Stomach smooth muscle (tissue), 2 donors: ENCODE results near the gene CDC14A.
A peak's percentile ranks its signal among the peaks of the same experiment; 100 is the strongest.

Source experiments
- H3K27ac ChIP-seq: one replicate; pipeline ENCODE4 v1.7.0; 2013; ENCODE audit warnings: mild to moderate bottlenecking, low read length, inconsistent platforms
- H3K27me3 ChIP-seq, 2 donors: one replicate each; pipeline ENCODE4 v1.7.0; 2013; ENCODE audit warnings: low read length in 2 of 2; ENCODE audit not compliant: insufficient read depth in 2 of 2, control insufficient read depth in 1 of 2
- H3K36me3 ChIP-seq, 2 donors: one replicate each; pipeline ENCODE4 v1.7.0; 2013; ENCODE audit warnings: low read length in 2 of 2; ENCODE audit not compliant: control insufficient read depth in 2 of 2, insufficient read depth in 2 of 2
- H3K4me1 ChIP-seq: one replicate; pipeline ENCODE4 v1.7.0; 2013; ENCODE audit warnings: low read length; ENCODE audit not compliant: control insufficient read depth, insufficient read depth
- H3K4me3 ChIP-seq, 2 donors: one replicate each; pipeline ENCODE4 v1.7.0; 2013; ENCODE audit warnings: low read length in 2 of 2
- H3K9ac ChIP-seq, 2 donors: one replicate each; pipeline ENCODE4 v1.7.0; 2013; ENCODE audit warnings: low read length in 2 of 2, mild to moderate bottlenecking in 1 of 2
- H3K9me3 ChIP-seq, 2 donors: one replicate each; pipeline ENCODE4 v1.7.0; 2013; ENCODE audit warnings: low read length in 2 of 2; ENCODE audit not compliant: control insufficient read depth in 2 of 2
- donor health status: healthy.
- donor health status: Pancreatic carcinoma.

CDC14A gene

DNA sequence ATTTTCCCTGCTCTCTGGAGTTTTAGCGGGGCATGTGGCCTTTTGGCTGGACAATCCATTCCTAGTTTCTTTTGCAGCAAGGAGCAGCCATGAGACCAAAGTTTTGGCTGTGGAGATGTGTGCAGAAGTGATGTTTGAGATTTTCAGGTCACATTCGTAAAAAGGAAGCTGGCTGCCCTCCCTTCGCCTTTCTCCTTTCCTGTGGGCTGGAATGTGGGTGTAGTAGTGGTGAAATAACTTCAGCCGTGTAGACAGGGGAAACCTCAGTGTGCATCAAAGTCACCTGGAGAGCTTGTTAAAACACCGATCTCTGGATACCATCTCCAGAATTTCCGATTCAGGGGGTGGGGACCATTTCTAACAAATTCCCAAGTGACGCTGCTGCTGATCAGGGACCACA is 180.3 kb downstream of the CDC14A start:
- no peaks in the 10 kb centered on the region for H3K9me3 ChIP-seq
- H3K27me3 ChIP-seq = peaks cover 0 to 4% of the 10 kb centered on the region in 2 donors
- no peak overlapping the region for H3K27ac ChIP-seq
- no peaks in the 10 kb centered on the region for H3K36me3 ChIP-seq
- peaks cover 8% of the 10 kb centered on the region for H3K4me1 ChIP-seq
- H3K4me3 ChIP-seq = no peak overlapping the region
- no peak overlapping the region for H3K9ac ChIP-seq

GRCh38 chr1:100535264-100535663 is 183.0 kb downstream of the CDC14A start:
- Histone ChIP-seq H3K36me3 (no peaks in the 10 kb centered on the region), H3K9ac (no peak overlapping the region), H3K4me3 (no peak overlapping the region), H3K27ac (no peak overlapping the region), H3K4me1 (peaks cover 13% of the 10 kb centered on the region), H3K9me3 (no peaks in the 10 kb centered on the region), H3K27me3 (peaks cover 13 to 19% of the 10 kb centered on the region in 2 donors)

GRCh38 chr1:100536031-100536430 is 183.7 kb downstream of the CDC14A start:
- Histone ChIP-seq H3K9me3 (no peaks in the 10 kb centered on the region), H3K27ac (no peak overlapping the region), H3K4me1 (peaks cover 13% of the 10 kb centered on the region), H3K4me3 (no peak overlapping the region), H3K27me3 (peaks cover 13 to 24% of the 10 kb centered on the region in 2 donors), H3K36me3 (no peaks in the 10 kb centered on the region), H3K9ac (no peak overlapping the region)

GRCh38 chr1:100538913-100539835 is 186.9 kb downstream of the CDC14A start:
- Histone ChIP-seq H3K4me1 (peaks cover 13% of the 10 kb centered on the region), H3K27me3 (peaks cover 13 to 31% of the 10 kb centered on the region in 2 donors), H3K36me3 (no peaks in the 10 kb centered on the region), H3K9me3 (no peaks in the 10 kb centered on the region), H3K4me3 (peak overlapping the region; percentile 73 to 74), H3K9ac (no peak overlapping the region), H3K27ac (no peak overlapping the region)

GRCh38 chr1:100539836-100540536 is 187.7 kb downstream of the CDC14A start:
- Histone ChIP-seq H3K9ac (no peak overlapping the region), H3K36me3 (no peaks in the 10 kb centered on the region), H3K4me3 (peak overlapping the region; percentile 26 to 74), H3K27ac (no peak overlapping the region), H3K9me3 (no peaks in the 10 kb centered on the region), H3K27me3 (peaks cover 13 to 31% of the 10 kb centered on the region in 2 donors), H3K4me1 (peaks cover 13% of the 10 kb centered on the region)

DNA sequence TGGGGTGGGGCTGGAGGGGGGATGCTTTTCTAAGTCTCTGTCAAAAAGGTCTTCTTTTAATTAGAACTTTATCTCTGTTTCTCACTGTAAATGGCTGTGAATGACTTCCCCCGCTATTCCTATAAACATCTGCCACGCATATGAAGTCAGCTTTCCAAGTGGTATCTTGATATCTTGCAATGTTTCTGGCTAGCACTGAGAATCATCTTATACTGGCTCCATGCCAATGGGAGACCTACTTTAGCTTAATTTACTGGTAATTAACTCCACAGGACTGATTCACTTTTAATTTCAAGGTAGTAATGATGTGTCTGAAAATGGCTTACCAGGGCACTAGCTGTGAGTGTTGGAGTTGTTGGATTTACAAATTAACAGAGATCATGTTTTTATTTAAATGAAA is 190.0 kb downstream of the CDC14A start:
- Histone ChIP-seq H3K27me3 (peaks cover 11 to 31% of the 10 kb centered on the region in 2 donors), H3K4me1 (peaks cover 13% of the 10 kb centered on the region), H3K27ac (no peak overlapping the region), H3K9me3 (no peaks in the 10 kb centered on the region), H3K36me3 (no peaks in the 10 kb centered on the region), H3K4me3 (no peak overlapping the region), H3K9ac (no peak overlapping the region)

GRCh38 chr1:100543640-100544039 is 191.3 kb downstream of the CDC14A start:
- no peak overlapping the region for H3K4me3 ChIP-seq
- H3K9me3 ChIP-seq = no peaks in the 10 kb centered on the region
- H3K4me1 ChIP-seq = peaks cover 12% of the 10 kb centered on the region
- H3K27ac ChIP-seq = no peak overlapping the region
- H3K27me3 ChIP-seq = peaks cover 6 to 25% of the 10 kb centered on the region in 2 donors
- H3K9ac ChIP-seq = no peak overlapping the region
- no peaks in the 10 kb centered on the region for H3K36me3 ChIP-seq

DNA sequence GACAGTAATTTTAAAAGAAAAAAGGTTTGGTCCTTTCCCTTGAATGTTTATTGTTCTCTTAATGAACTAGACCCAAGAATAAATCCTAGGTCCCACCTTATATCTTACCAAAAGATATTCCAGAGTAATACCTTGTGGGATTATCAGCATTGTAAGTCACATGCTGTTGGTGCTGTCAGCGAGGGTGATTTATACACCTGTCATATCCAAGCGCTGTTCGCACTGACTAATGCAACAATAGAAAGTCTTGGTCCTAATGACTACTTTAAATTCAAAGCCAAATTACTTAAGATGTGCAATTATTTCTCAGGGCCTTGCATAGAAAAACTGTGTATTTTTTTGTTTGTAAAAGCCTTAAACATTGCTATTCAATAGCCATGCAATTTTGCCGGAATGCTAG is 192.5 kb downstream of the CDC14A start:
- H3K27ac ChIP-seq = no peak overlapping the region
- H3K4me3 ChIP-seq = no peak overlapping the region
- H3K9ac ChIP-seq = no peak overlapping the region
- H3K9me3 ChIP-seq = no peaks in the 10 kb centered on the region
- peaks cover 2 to 16% of the 10 kb centered on the region in 2 donors for H3K27me3 ChIP-seq
- H3K36me3 ChIP-seq = no peaks in the 10 kb centered on the region
- H3K4me1 ChIP-seq = peaks cover 2% of the 10 kb centered on the region

- Histone ChIP-seq H3K4me3 (no peak overlapping the region), H3K9ac (no peak overlapping the region), H3K27ac (no peak overlapping the region), H3K36me3 (no peaks in the 10 kb centered on the region), H3K27me3 (peaks cover 2 to 7% of the 10 kb centered on the region in 2 donors), H3K4me1 (no peaks in the 10 kb centered on the region), H3K9me3 (no peaks in the 10 kb centered on the region)
These were observed 193.5 kb downstream of the CDC14A start for GRCh38 chr1:100545855-100546254.

- Histone ChIP-seq H3K4me1 (no peaks in the 10 kb centered on the region), H3K9me3 (peaks cover 4 to 8% of the 10 kb centered on the region in 2 donors), H3K9ac (no peak overlapping the region), H3K27me3 (no peaks in the 10 kb centered on the region), H3K27ac (no peak overlapping the region), H3K4me3 (no peak overlapping the region), H3K36me3 (no peaks in the 10 kb centered on the region)
These were observed 199.7 kb downstream of the CDC14A start for GRCh38 chr1:100552031-100552430.
